ENCODE data around the gene BLTP2.
A peak's percentile ranks its signal among the peaks of the same experiment; 100 is the strongest.

BLTP2 gene

DNA sequence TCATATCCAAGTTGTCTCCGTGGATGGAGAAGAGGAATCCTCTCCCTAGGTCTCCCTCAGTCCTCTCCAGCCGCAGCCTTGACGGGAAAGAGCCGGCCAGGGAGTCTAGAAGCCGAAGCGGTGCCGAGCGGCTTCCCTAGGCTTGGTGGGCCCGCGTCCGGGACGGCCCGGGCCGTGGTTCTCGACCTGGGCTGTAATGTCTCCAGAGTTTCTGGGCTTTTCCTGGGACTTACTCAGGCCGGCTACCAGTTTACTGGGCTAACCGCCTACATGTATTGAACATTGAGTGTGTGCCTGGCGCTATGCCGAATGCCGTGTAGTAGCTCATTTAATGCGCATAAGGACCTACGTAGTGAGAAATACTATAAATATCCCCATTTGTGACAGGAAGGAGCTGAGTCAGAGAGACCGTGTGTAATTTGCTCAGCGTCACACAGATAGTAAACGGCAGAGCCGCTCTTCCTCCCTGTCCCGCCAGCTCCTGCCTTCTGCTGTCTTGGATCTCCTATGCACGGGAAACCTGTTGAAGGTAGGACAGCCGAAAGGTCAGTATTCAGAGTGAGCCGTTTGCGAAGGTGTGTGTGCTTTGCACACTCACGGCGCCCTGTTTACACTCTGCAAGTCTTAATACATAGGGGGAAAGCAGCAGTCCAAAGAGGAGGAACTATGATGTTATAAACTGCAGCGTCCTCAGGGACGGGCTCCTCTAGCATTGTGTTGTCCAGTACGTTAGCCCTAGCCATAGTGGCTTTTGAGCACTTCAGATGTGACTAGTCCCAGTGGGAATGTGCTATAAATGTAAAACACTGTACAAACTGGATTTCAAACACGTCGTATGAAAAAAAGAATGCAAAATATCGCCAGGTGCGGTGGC, 45.4 kb downstream of the BLTP2 start:
- DNase-seq = peak in 45 of 58 donors; percentile 25 to 75 (median 44)

DNA sequence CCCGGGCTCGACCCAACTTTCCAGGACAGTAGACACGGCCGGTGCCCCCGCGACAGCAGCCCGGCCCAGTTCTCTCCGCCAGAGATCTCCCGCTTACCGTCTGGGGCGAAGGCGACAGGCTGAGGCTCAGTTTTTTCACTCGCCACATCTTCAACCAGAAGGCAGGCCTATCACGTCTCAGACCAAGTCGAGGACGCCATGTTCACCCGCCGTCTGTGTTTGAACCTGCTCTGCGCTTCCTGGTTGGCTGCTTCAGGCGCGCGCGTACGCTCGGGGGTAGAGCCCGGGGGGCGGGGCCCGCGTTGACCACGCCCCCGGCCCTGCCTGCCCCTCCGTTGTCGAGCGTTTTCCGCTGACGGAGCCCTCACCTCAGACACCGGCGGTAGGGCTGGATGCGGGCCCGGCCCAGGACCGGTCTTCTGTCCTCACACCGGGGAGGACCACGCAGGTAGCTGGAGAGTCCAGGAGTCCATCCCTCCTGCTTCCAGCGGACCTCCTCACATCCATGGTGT, 46.1 kb downstream of the BLTP2 start, which contains the start of gene SPAG5:
Gene SPAG5 (minus strand): TSS at position 227 of the 512 bp plus-strand sequence. CDS start 79 bp downstream, at position 148.
- peak; percentile 32 to 92 (median 81) for DNase-seq

DNA sequence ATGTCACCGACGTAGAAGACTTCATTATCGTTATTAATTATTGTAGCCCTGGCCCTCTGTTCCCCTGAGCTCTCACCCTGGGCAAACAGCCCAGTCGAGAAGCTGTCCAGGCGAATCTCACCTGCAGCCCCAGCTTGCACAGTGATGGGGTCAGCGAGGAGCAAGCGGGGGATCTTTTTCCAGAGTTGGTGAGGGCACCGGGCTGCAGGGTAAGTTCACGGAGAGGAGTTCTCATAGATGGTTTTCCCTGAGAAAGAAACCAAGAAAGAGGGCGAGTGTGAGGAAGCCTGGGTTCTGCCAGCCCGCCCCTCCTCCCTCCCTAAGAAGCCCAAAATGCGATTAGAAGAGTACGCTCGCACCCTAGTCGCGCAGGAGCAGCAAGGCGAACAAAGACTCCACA, 46.6 kb downstream of the BLTP2 start:
- no peak for DNase-seq

DNA sequence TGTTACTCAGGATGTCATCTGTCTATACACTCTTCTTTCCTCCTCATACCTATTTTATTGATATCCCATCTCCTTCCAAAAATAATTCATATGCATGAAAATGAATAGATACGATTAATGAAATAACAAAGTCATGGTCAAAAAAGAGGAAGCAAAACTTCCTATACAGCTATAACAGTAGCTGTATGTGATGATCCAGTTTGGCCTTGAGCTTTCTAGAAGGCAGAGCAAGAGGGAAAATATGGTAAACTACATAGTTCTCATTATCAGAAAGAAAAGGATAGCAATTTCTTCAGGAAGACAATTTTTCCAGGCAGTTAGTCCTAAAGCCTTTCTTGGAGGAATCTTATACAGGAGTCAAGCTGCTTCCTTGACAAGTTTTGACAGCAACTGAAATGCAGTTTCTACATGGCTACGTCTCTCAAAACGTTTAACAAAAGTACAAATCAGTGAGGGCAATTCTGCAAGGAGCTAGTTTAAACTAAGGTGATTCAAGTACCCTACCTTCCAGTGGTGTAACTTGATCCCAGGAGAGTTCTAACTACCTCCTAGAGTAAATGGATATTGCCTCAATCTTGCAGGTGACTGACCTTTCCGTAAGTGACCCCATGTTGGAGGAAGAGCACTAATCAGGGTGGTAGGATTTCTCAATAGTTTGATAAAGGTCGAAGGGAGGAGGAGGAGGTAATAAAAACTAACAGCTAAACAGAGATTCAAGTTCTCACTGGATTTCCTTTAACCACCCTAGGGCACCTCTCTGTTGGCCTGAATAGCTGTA, 47.2 kb downstream of the BLTP2 start:
- no peak for DNase-seq
